Activated CD4-positive, alpha-beta T cell treated with anti-CD3 and anti-CD28 coated beads for 36 hours (primary cell): ENCODE data around the gene USP22. TPM values are rescaled to one million over a fixed set of nuclear protein-coding genes. Genes with fewer than 3 reads are reported as not detected.

Experiments
- ATAC-seq: fragments of 200-7000 bp; cut with Tn5 transposase; one replicate; pipeline ENCODE4 v1.10.0; 2021; ENCODE audit warnings: mild to moderate bottlenecking, moderate library complexity
- CTCF ChIA-PET: fragments of 350-600 bp; sonication (Branson Sonifier 250); formaldehyde crosslinking; loops from one replicate; lab custom pipeline; 2021; ENCODE audit warnings: antibody characterized with exemption; lab: Charles Lee
- POLR2A ChIA-PET: fragments of 350-600 bp; sonication (Branson Sonifier 250); formaldehyde crosslinking; loops from one replicate; lab custom pipeline; 2021; ENCODE audit warnings: antibody characterized with exemption, inconsistent platforms; lab: Charles Lee
- DNase-seq: peaks from one replicate; pipeline ENCODE4 v3.0.0-alpha.2; 2020
- H3K27ac Mint-ChIP-seq: one replicate; pipeline ENCODE4 v1.8.0; 2021; ENCODE audit warnings: mixed read lengths
- H3K27me3 Mint-ChIP-seq: one replicate; pipeline ENCODE4 v1.8.0; 2021; ENCODE audit warnings: mixed read lengths
- H3K36me3 Mint-ChIP-seq: one replicate; pipeline ENCODE4 v1.8.0; 2021; ENCODE audit warnings: low read depth, mixed read lengths
- H3K4me1 Mint-ChIP-seq: one replicate; pipeline ENCODE4 v1.8.0; 2021; ENCODE audit warnings: mixed read lengths
- H3K4me3 Mint-ChIP-seq: one replicate; pipeline ENCODE4 v1.8.0; 2021; ENCODE audit warnings: mild to moderate bottlenecking, moderate library complexity, mixed read lengths
- H3K9me3 Mint-ChIP-seq: one replicate; pipeline ENCODE4 v1.8.0; 2021; ENCODE audit warnings: low read depth, mixed read lengths
- intact Hi-C, 2 experiments: fragments of 100-400 bp; cut with DNase I in 1 of 2; cut with micrococcal nuclease in 1 of 2; formaldehyde crosslinking; loops; one replicate each; pipeline versions ENCODE4 v1.14.2 to v1.15.1; 2022 to 2024; cut with DNase I, micrococcal nuclease
- total RNA-seq, 2 experiments: library from RNA; stranded (reverse); gene quantifications; one replicate each; pipeline ENCODE4 v1.2.3, GENCODE V29; 2021

USP22 gene
- total RNA-seq, 2 experiments from 2014 or later: 148 to 173 TPM

- no peak overlapping the region for H3K27ac Mint-ChIP-seq
- H3K4me1 Mint-ChIP-seq: peaks cover 2% of the 10 kb centered on the region
- DNase-seq (no peak), ATAC-seq (no peak)
- H3K4me3 Mint-ChIP-seq: no peak overlapping the region
- ChIA-PET CTCF (interaction anchor here (0.7 to 1.6 kb wide), 13 partner anchors 10 to 221 kb away, joined by 3 to 9 read pairs (median 4); partner anchors contain the start of gene USP22), POLR2A (no interaction called here)
- H3K9me3 Mint-ChIP-seq: no peaks in the 10 kb centered on the region
- H3K27me3 Mint-ChIP-seq: no peaks in the 10 kb centered on the region
- H3K36me3 Mint-ChIP-seq: no peaks in the 10 kb centered on the region
- intact Hi-C loops: loop anchor here in 1 of 2 experiments (10.0 kb wide), 1 partner anchor 88 kb away; no protein-coding TSS in a partner anchor
These were observed 50.4 kb downstream of the USP22 start for GRCh38 chr17:20992416-20992815.

- no peak for ATAC-seq
- no peak overlapping the region for H3K4me3 Mint-ChIP-seq
- intact Hi-C loops: loop anchor here in 1 of 2 experiments (10.0 kb wide), 1 partner anchor 87 kb away; no protein-coding TSS in a partner anchor
- DNase-seq: no peak
- H3K9me3 Mint-ChIP-seq: no peaks in the 10 kb centered on the region
- H3K27me3 Mint-ChIP-seq: no peaks in the 10 kb centered on the region
- H3K27ac Mint-ChIP-seq: no peak overlapping the region
- peaks cover 2% of the 10 kb centered on the region for H3K4me1 Mint-ChIP-seq
- ChIA-PET CTCF (interaction anchor here (1.1 kb wide), 1 partner anchor 15 kb away, joined by 3 read pairs; no protein-coding TSS in a partner anchor), POLR2A (no interaction called here)
- H3K36me3 Mint-ChIP-seq: no peaks in the 10 kb centered on the region
These were observed 51.4 kb downstream of the USP22 start for GRCh38 chr17:20991276-20992037.

GRCh38 chr17:20989991-20990855 lies 52.6 kb downstream of the USP22 start:
- H3K9me3 Mint-ChIP-seq: no peaks in the 10 kb centered on the region
- no peak for DNase-seq
- H3K27ac Mint-ChIP-seq: no peak overlapping the region
- peaks cover 2% of the 10 kb centered on the region for H3K4me1 Mint-ChIP-seq
- CTCF ChIA-PET: interaction anchor here (1.1 kb wide), 1 partner anchor 14 kb away, joined by 3 read pairs; no protein-coding TSS in a partner anchor
- no peak for ATAC-seq
- POLR2A ChIA-PET: interaction anchor here (0.6 kb wide), 1 partner anchor 189 kb away, joined by 4 read pairs; no protein-coding TSS in a partner anchor
- no peaks in the 10 kb centered on the region for H3K36me3 Mint-ChIP-seq
- intact Hi-C loops: loop anchor here in 1 of 2 experiments (10.0 kb wide), 1 partner anchor 85 kb away; no protein-coding TSS in a partner anchor
- no peaks in the 10 kb centered on the region for H3K27me3 Mint-ChIP-seq
- no peak overlapping the region for H3K4me3 Mint-ChIP-seq

GRCh38 chr17:20989481-20989880 lies 53.3 kb downstream of the USP22 start:
- no peak for ATAC-seq
- peaks cover 2% of the 10 kb centered on the region for H3K4me1 Mint-ChIP-seq
- CTCF ChIA-PET: no interaction called here
- intact Hi-C loops: no loop called here
- POLR2A ChIA-PET: interaction anchor here (0.6 kb wide), 1 partner anchor 190 kb away, joined by 4 read pairs; no protein-coding TSS in a partner anchor
- no peak for DNase-seq
- no peak overlapping the region for H3K27ac Mint-ChIP-seq
- H3K36me3 Mint-ChIP-seq: no peaks in the 10 kb centered on the region
- H3K27me3 Mint-ChIP-seq: no peaks in the 10 kb centered on the region
- H3K9me3 Mint-ChIP-seq: no peaks in the 10 kb centered on the region
- no peak overlapping the region for H3K4me3 Mint-ChIP-seq

GRCh38 chr17:20988896-20989295 lies 53.9 kb downstream of the USP22 start:
- H3K36me3 Mint-ChIP-seq: no peaks in the 10 kb centered on the region
- no peak for ATAC-seq
- POLR2A ChIA-PET: no interaction called here

GRCh38 chr17:20988001-20988636 lies 54.7 kb downstream of the USP22 start:
- ChIA-PET POLR2A (no interaction called here), CTCF (interaction anchor here (0.6 kb wide), 1 partner anchor 205 kb away, joined by 3 read pairs; no protein-coding TSS in a partner anchor)
- DNase-seq (no peak), ATAC-seq (no peak)
- peaks cover under 1% of the 10 kb centered on the region for H3K4me1 Mint-ChIP-seq
- H3K27me3 Mint-ChIP-seq: no peaks in the 10 kb centered on the region
- H3K9me3 Mint-ChIP-seq: no peaks in the 10 kb centered on the region
- H3K4me3 Mint-ChIP-seq: no peak overlapping the region
- H3K36me3 Mint-ChIP-seq: no peaks in the 10 kb centered on the region
- intact Hi-C loops: no loop called here
- H3K27ac Mint-ChIP-seq: no peak overlapping the region

More at GRCh38 chr17:20988896-20989295, 53.9 kb downstream of the USP22 start:
- CTCF ChIA-PET: no interaction called here
- intact Hi-C loops: no loop called here
- no peak overlapping the region for H3K27ac Mint-ChIP-seq
- H3K27me3 Mint-ChIP-seq: no peaks in the 10 kb centered on the region
- H3K9me3 Mint-ChIP-seq: no peaks in the 10 kb centered on the region
- peaks cover 2% of the 10 kb centered on the region for H3K4me1 Mint-ChIP-seq
- no peak for DNase-seq
- no peak overlapping the region for H3K4me3 Mint-ChIP-seq

GRCh38 chr17:20987511-20987910 lies 55.3 kb downstream of the USP22 start:
- H3K4me1 Mint-ChIP-seq: no peaks in the 10 kb centered on the region
- ChIA-PET POLR2A (no interaction called here), CTCF (interaction anchor here (0.6 kb wide), 1 partner anchor 204 kb away, joined by 3 read pairs; no protein-coding TSS in a partner anchor)
- intact Hi-C loops: no loop called here
- DNase-seq (no peak), ATAC-seq (no peak)
- H3K36me3 Mint-ChIP-seq: no peaks in the 10 kb centered on the region
- no peak overlapping the region for H3K27ac Mint-ChIP-seq
- H3K9me3 Mint-ChIP-seq: no peaks in the 10 kb centered on the region
- no peaks in the 10 kb centered on the region for H3K27me3 Mint-ChIP-seq
- no peak overlapping the region for H3K4me3 Mint-ChIP-seq

- Mint-ChIP-seq H3K4me3 (no peak overlapping the region), H3K9me3 (no peaks in the 10 kb centered on the region), H3K27me3 (no peaks in the 10 kb centered on the region), H3K27ac (no peak overlapping the region), H3K4me1 (no peaks in the 10 kb centered on the region), H3K36me3 (no peaks in the 10 kb centered on the region)
- no peak for ATAC-seq
- intact Hi-C loops: no loop called here
- POLR2A ChIA-PET: no interaction called here
- no peak for DNase-seq
- CTCF ChIA-PET: no interaction called here
These were observed 55.9 kb downstream of the USP22 start for GRCh38 chr17:20986767-20987510.

GRCh38 chr17:20983359-20983637 lies 59.5 kb downstream of the USP22 start:
- DNase-seq: no peak
- no peaks in the 10 kb centered on the region for H3K9me3 Mint-ChIP-seq

GRCh38 chr17:20982589-20983358 lies 60.0 kb downstream of the USP22 start:
- DNase-seq: no peak
- Mint-ChIP-seq H3K4me3 (no peak overlapping the region), H3K36me3 (no peaks in the 10 kb centered on the region), H3K4me1 (no peaks in the 10 kb centered on the region), H3K27ac (no peak overlapping the region), H3K9me3 (no peaks in the 10 kb centered on the region), H3K27me3 (peaks cover 19% of the 10 kb centered on the region)
- intact Hi-C loops: no loop called here
- CTCF ChIA-PET: interaction anchor here (0.7 kb wide), 1 partner anchor 10 kb away, joined by 3 read pairs; no protein-coding TSS in a partner anchor
- POLR2A ChIA-PET: no interaction called here
- no peak for ATAC-seq

More at GRCh38 chr17:20983359-20983637, 59.5 kb downstream of the USP22 start:
- intact Hi-C loops: no loop called here
- Mint-ChIP-seq H3K27ac (no peak overlapping the region), H3K4me3 (no peak overlapping the region), H3K27me3 (peaks cover 18% of the 10 kb centered on the region), H3K4me1 (no peaks in the 10 kb centered on the region), H3K36me3 (no peaks in the 10 kb centered on the region)
- ATAC-seq: no peak
- ChIA-PET CTCF (no interaction called here), POLR2A (no interaction called here)
